Lower leg skin (tissue), 4 donors: Measurements from ENCODE around the gene ZNF90. TPM values are rescaled to one million over a fixed set of nuclear protein-coding genes. Genes with fewer than 3 reads are reported as not detected.
"Not testable (repeated sequence)": the region's sequence is repeated elsewhere in the genome, so short reads cannot be mapped to it uniquely, and the experiment has no call there.

ENCODE experiments used
- DNase-seq, 2 donors: peaks; one replicate each; pipeline ENCODE4 v3.0.0-alpha.2; 2019; ENCODE audit warnings: low spot score in 2 of 2
- H3K4me3 ChIP-seq: fragments of 200-600 bp; sonication (generic); 2 replicates; pipeline ENCODE4 v1.5.1; 2017; ENCODE audit warnings: mild to moderate bottlenecking, low read depth; ENCODE audit not compliant: poor library complexity, severe bottlenecking
- POLR2A ChIP-seq, 2 donors: fragments of 450-650 bp; IDR thresholded peaks; one replicate each; pipeline ENCODE4 v1.6.1; 2016 to 2017; ENCODE audit warnings: antibody characterized with exemption in 2 of 2, mild to moderate bottlenecking in 1 of 2, moderate library complexity in 1 of 2
- WGBS, 2 donors: methylation state at CpG; one replicate each; pipeline ENCODE4 v1.1.5; 2018; 5-methylcytosine and 5-hydroxymethylcytosine counted together
- intact Hi-C: fragments of 100-400 bp; cut with DNase I; formaldehyde crosslinking; loops from one replicate; pipeline ENCODE4 v1.15.0; 2023; ENCODE audit warnings: low total_unique reads
- total RNA-seq, 4 donors: library from RNA; depleted of rRNA; stranded (reverse); fragments of >200 nt; gene quantifications; one replicate each; pipeline ENCODE4 v1.1.0, GENCODE V29; 2016
- TF ChIP-seq, protein P1 (sequence below), 3 donors: fragments of 450-650 bp; IDR thresholded peaks; one replicate each; pipeline ENCODE4 v1.5.1; 2016; ENCODE audit warnings: antibody characterized with exemption in 3 of 3, mild to moderate bottlenecking in 3 of 3, moderate library complexity in 2 of 3

The ZNF90 gene
- total RNA-seq, 4 donors from 2014 or later = 1.6 to 5.5 (median 1.8) TPM

DNA sequence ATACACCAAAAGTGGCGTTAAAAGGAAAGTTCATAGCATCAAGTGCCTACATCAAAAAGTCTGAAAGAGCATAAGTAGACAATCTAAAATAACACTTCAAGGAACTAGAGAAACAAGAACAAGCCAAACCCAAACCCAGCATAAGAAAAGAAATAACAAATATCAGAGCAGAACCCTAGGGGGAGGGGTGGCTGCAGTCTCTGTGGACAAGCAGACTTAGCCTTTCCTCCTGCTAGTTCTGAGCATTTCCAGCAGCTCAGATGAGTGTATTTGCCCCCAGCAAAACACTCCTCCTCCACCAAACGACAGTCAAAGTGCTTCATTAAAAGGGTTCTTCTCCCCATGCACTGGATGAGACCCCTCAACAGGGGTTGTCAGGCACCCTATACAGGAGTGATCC lies 7.1 kb upstream of the ZNF90 start:
- DNase-seq = no peak
- intact Hi-C loops = no loop called here
- H3K4me3 ChIP-seq = no peak overlapping the region
- WGBS, 2 donors = 70 to 74% methylated on average over 2 of the region's 2 CpGs
- TF ChIP-seq, protein P1, sequence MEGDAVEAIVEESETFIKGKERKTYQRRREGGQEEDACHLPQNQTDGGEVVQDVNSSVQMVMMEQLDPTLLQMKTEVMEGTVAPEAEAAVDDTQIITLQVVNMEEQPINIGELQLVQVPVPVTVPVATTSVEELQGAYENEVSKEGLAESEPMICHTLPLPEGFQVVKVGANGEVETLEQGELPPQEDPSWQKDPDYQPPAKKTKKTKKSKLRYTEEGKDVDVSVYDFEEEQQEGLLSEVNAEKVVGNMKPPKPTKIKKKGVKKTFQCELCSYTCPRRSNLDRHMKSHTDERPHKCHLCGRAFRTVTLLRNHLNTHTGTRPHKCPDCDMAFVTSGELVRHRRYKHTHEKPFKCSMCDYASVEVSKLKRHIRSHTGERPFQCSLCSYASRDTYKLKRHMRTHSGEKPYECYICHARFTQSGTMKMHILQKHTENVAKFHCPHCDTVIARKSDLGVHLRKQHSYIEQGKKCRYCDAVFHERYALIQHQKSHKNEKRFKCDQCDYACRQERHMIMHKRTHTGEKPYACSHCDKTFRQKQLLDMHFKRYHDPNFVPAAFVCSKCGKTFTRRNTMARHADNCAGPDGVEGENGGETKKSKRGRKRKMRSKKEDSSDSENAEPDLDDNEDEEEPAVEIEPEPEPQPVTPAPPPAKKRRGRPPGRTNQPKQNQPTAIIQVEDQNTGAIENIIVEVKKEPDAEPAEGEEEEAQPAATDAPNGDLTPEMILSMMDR (IDR thresholded peaks at IDR 0.05) = no peak

DNA sequence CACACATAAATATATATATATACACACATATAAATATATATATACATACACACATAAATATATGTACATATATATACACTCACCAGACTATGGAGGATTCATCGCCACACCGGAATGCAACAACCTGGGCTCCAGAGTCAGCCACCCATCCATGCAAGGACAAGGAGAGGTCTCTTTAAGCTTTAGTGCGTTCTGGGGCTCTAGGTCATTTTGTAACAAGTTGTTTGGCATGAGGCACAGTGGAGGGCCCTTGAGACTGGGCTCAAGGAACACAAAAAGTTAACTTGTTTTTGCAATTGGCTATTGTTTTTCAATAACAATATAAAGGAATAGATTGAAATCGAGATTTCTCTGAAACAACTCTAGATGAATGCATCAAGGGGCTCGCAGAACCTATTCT lies 4.9 kb upstream of the ZNF90 start:
- TF ChIP-seq, protein P1 (IDR thresholded peaks at IDR 0.05) = no peak
- TF ChIP-seq POLR2A (IDR thresholded peaks at IDR 0.05) = no peak
- no peak for DNase-seq
- H3K4me3 ChIP-seq = no peak overlapping the region
- intact Hi-C loops = no loop called here
- WGBS, 2 donors = 86 to 89% methylated on average over 5 of the region's 5 CpGs

DNA sequence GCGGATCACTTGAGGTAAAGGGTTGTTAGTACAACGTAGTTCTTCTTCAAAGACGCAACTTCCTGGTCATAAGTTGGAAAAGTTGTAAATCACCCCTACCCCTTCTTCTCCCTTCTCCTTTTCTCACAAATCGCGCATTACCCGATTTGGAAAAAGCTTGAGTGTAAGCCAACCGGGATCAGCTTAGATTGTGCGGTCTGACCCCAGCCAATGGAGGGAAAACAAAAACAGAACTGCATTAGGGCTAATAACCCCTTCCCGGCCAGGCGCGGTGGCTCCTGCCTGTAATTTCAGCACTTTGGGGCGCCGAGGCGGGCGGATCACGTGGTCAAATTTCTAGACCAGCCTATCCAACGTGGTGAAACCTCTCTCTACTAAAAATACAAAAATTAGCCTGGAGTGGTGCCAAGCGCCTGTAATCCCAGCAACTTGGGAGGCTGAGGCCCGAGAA lies 806 bp downstream of the ZNF90 start:
- peak overlapping the region; percentile 23 for H3K4me3 ChIP-seq
- intact Hi-C loops = no loop called here
- TF ChIP-seq, protein P1 (IDR thresholded peaks at IDR 0.05) = no peak
- TF ChIP-seq POLR2A (IDR thresholded peaks at IDR 0.05) = no peak
- peak in 1 of 2 donors; percentile 85 for DNase-seq
- 1 to 2% methylated on average over 19 of the region's 19 CpGs for WGBS, 2 donors

DNA sequence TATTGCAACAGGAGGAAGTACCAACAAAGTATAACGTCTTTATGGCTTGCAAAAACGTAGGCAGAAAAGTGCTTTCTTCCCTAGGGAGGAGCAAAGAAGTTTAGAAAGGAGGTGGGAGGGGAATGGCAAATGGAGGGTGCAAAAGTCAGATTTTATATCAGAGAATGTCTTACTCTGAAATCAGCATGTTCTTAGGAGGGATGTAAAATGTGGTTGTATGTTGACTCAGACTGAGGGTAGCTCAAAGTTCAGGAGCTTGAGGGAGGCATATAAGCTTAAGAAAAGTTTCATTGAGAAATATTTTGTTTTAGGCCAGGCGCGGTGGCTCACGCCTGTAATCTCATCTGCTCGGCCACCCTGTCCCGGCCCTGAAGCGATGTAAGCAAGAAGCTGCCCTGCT lies 1.7 kb downstream of the ZNF90 start:
- no peak for DNase-seq
- TF ChIP-seq, protein P1 (IDR thresholded peaks at IDR 0.05) = no peak
- no peak for TF ChIP-seq POLR2A (IDR thresholded peaks at IDR 0.05)
- intact Hi-C loops = no loop called here
- 59 to 62% methylated on average over 8 of the region's 8 CpGs for WGBS, 2 donors
- H3K4me3 ChIP-seq = no peak overlapping the region

DNA sequence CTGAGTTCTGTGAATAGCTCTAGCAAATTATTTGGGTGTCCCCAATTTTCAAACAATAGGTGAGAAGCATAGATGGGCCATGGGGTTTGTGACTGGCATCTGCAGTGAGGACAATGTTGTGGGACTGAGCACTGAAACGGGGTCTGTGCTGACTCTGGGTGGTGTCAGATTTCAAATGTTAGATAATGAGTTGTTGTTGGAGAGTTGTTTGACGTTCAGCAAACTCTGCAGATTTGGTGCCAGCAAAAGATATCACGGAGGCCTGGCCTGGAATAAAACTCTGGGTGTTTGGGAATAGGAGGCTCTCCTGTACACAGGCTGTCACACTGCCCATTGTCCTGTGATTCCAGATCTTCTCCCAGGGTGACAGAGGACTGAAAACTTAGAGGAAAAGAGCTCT lies 2.9 kb downstream of the ZNF90 start:
- TF ChIP-seq, protein P1 (IDR thresholded peaks at IDR 0.05) = no peak
- no peak for TF ChIP-seq POLR2A (IDR thresholded peaks at IDR 0.05)
- no peak overlapping the region for H3K4me3 ChIP-seq
- WGBS, 2 donors = 39 to 62% methylated on average over 3 of the region's 3 CpGs
- intact Hi-C loops = no loop called here
- no peak for DNase-seq

DNA sequence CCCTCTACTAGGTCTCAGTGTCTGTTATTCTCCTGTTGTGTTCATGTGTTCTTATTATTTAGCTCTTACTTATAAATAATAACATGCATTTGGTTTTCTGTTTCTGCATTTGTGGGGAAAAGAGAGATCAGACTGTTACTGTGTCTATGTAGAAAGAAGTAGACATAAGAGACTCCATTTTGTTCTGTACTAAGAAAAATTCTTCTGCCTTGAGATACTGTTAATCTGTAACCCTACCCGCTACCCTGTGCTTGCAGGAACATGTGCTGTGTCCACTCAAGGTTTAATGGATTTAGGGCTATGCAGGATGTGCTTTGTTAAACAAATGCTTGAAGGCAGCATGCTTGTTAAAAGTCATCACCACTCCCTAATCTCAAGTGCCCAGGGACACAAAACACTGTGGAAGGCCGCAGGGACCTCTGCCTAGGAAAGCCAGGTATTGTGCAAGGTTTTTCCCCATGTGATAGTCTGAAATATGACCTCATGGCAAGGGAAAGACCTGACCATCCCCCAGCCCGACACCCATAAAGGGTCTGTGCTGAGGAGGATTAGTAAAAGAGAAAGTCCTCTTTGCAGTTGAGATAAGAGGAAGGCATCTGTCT lies 4.5 kb downstream of the ZNF90 start:
- H3K4me3 ChIP-seq, DNase-seq, intact Hi-C loops: not testable (repeated sequence)
- WGBS, 2 donors = 62 to 67% methylated on average over 3 of the region's 3 CpGs

DNA sequence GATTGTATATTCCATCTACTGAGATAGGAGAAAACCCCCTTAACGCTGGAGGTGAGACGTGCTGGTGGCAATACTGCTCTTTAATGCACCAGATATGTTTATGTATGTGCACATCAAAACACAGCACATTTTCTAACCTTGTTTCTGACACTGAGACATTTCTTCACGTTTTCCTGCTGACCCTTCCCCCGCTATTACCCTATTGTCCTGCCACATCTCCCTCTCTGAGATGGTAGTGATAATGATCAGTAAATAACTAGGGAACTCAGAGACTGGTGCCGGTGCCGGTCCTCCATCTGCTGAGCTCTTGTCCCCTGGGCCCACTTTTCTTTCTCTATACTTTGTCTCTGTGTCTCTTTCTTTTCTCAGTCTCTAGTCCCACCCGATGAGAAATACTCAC lies 5.1 kb downstream of the ZNF90 start:
- intact Hi-C loops, DNase-seq, H3K4me3 ChIP-seq: not testable (repeated sequence)
- 60 to 69% methylated on average over 7 of the region's 7 CpGs for WGBS, 2 donors
